SU-DHL-6 (cell line): ENCODE measurements around the gene ANKZF1.
A peak's percentile ranks its signal among the peaks of the same experiment; 100 is the strongest.

ENCODE experiments used
- H2AFZ ChIP-seq: fragments of 200-600 bp; sonication (generic); 2 replicates; pipeline ENCODE4 v1.6.1; 2014; ENCODE audit warnings: low read depth, mild to moderate bottlenecking, moderate library complexity, mixed read lengths, antibody characterized with exemption, low read length; ENCODE audit not compliant: severe bottlenecking
- H3F3A ChIP-seq: fragments of 200-600 bp; shearing (Covaris generic); 2 replicates; pipeline ENCODE4 v1.6.0; 2016; ENCODE audit warnings: antibody characterized with exemption, mild to moderate bottlenecking; ENCODE audit not compliant: insufficient read depth
- H3K27ac ChIP-seq: fragments of 200-600 bp; sonication (generic); 2 replicates; pipeline ENCODE4 v1.5.1; 2016; ENCODE audit warnings: low read depth, mild to moderate bottlenecking, low read length, moderate library complexity, mixed read lengths
- H3K27me3 ChIP-seq: fragments of 200-600 bp; sonication (generic), shearing (Covaris generic); 2 replicates; pipeline ENCODE4 v1.6.0; 2014; ENCODE audit warnings: mild to moderate bottlenecking, low read length
- H3K36me3 ChIP-seq: fragments of 200-600 bp; sonication (generic); 2 replicates; pipeline ENCODE4 v1.6.1; 2014; ENCODE audit warnings: mild to moderate bottlenecking, low read length, mixed read lengths
- H3K4me2 ChIP-seq: fragments of 300-600, 200-600 bp; shearing (Covaris generic), sonication (generic); 2 replicates; pipeline ENCODE4 v1.6.0; 2014; ENCODE audit warnings: low read length, low read depth, mild to moderate bottlenecking; ENCODE audit not compliant: poor library complexity, severe bottlenecking
- H3K4me3 ChIP-seq: fragments of 200-600 bp; sonication (generic); 2 replicates; pipeline ENCODE4 v1.5.1; 2014; ENCODE audit warnings: antibody characterized with exemption, low read length, mild to moderate bottlenecking, mixed read lengths; ENCODE audit not compliant: insufficient read depth, poor library complexity, severe bottlenecking
- H3K79me2 ChIP-seq: fragments of 200-600 bp; sonication (generic); 2 replicates; pipeline ENCODE4 v1.6.1; 2014; ENCODE audit warnings: mild to moderate bottlenecking, low read length, moderate library complexity; ENCODE audit not compliant: insufficient read depth
- H3K9ac ChIP-seq: fragments of 200-600 bp; sonication (generic); 2 replicates; pipeline ENCODE4 v1.7.0; 2014; ENCODE audit warnings: mild to moderate bottlenecking, low read length
- H3K9me2 ChIP-seq: fragments of 200-600 bp; sonication (generic); replicated peaks from 2 replicates; pipeline ENCODE4 v1.6.1; 2014; ENCODE audit warnings: low read length; ENCODE audit not compliant: insufficient read depth
- H3K9me3 ChIP-seq: fragments of 200-600 bp; sonication (generic); 2 replicates; pipeline ENCODE4 v1.6.1; 2014; ENCODE audit warnings: low read length, mixed read lengths; ENCODE audit not compliant: insufficient read depth
- H4K20me1 ChIP-seq: fragments of 200-600 bp; sonication (generic); 2 replicates; pipeline ENCODE4 v1.6.1; 2014; ENCODE audit warnings: low read depth, mild to moderate bottlenecking, antibody characterized with exemption, low read length, moderate library complexity, mixed read lengths
- EZH2phosphoT487 ChIP-seq: fragments of 200-600 bp; sonication (generic), shearing (Covaris generic); conservative IDR thresholded peaks from 2 replicates; pipeline ENCODE4 v1.6.1; 2018; ENCODE audit warnings: mild to moderate bottlenecking, antibody characterized with exemption, low read length, moderate library complexity, mixed read lengths
- TF ChIP-seq, protein P1 (sequence below): fragments of 200-600 bp; sonication (generic); IDR thresholded peaks from one replicate; pipeline ENCODE4 v1.5.1; 2017; ENCODE audit warnings: antibody characterized with exemption, mild to moderate bottlenecking, low read length, moderate library complexity; ENCODE audit not compliant: insufficient read depth, poor library complexity, severe bottlenecking

ANKZF1 gene, protein sequence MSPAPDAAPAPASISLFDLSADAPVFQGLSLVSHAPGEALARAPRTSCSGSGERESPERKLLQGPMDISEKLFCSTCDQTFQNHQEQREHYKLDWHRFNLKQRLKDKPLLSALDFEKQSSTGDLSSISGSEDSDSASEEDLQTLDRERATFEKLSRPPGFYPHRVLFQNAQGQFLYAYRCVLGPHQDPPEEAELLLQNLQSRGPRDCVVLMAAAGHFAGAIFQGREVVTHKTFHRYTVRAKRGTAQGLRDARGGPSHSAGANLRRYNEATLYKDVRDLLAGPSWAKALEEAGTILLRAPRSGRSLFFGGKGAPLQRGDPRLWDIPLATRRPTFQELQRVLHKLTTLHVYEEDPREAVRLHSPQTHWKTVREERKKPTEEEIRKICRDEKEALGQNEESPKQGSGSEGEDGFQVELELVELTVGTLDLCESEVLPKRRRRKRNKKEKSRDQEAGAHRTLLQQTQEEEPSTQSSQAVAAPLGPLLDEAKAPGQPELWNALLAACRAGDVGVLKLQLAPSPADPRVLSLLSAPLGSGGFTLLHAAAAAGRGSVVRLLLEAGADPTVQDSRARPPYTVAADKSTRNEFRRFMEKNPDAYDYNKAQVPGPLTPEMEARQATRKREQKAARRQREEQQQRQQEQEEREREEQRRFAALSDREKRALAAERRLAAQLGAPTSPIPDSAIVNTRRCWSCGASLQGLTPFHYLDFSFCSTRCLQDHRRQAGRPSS

DNA sequence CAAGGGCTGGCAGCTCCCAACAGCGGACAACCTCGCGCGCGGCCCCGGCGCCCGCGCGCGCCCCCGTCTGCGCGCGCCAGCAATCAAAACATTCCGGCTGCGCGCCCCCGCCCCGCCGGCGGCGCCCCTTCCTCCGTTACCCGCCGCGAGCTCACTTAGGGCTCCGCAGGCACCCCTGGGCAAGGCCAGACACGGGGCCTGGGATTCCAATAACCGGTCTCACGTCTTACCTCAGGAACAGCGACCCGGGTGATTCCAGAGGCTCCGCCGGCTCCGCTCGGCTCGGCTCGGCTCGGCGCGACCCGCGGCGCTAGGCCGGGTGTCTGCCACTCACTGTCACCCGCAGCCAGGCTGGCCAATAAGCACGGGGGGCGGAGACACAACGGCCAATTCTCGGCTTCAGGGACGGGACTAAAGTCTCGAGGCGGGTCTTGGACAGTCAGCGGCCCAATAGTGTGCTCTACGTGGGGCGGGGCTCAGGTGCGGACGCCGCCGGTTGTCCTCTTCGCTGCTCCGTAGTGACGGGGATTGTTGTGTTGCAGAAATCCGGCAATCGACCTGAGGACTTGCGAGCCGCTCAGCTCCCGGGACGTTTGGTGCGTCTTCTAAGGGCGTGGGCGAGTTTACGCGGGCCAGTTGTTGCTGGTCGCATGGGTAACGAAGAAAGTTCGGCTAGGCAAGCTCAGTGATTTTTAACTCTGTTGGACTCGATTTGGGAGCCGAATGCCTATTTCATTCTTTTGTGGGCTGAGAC is at the start of gene ANKZF1, which contains the start of gene ATG9A:
Gene ANKZF1, plus strand, starts transcription at position 502 of the 754 bp plus-strand sequence. CDS start 452 bp downstream, outside the sequence.
Gene ATG9A, minus strand, starts transcription at position 332 of the 754 bp plus-strand sequence. CDS start 1,612 bp downstream, outside the sequence.
- peak within 1 kb of the TSS; percentile 70 for H3K27ac ChIP-seq
- H3K4me3 ChIP-seq: peak within 1 kb of the TSS; percentile 97
- no peak for TF ChIP-seq EZH2phosphoT487
- TF ChIP-seq, protein P1, sequence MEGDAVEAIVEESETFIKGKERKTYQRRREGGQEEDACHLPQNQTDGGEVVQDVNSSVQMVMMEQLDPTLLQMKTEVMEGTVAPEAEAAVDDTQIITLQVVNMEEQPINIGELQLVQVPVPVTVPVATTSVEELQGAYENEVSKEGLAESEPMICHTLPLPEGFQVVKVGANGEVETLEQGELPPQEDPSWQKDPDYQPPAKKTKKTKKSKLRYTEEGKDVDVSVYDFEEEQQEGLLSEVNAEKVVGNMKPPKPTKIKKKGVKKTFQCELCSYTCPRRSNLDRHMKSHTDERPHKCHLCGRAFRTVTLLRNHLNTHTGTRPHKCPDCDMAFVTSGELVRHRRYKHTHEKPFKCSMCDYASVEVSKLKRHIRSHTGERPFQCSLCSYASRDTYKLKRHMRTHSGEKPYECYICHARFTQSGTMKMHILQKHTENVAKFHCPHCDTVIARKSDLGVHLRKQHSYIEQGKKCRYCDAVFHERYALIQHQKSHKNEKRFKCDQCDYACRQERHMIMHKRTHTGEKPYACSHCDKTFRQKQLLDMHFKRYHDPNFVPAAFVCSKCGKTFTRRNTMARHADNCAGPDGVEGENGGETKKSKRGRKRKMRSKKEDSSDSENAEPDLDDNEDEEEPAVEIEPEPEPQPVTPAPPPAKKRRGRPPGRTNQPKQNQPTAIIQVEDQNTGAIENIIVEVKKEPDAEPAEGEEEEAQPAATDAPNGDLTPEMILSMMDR: no peak
- H3K4me2 ChIP-seq: peak within 1 kb of the TSS; percentile 97
- no peaks in the 10 kb centered on the region for H4K20me1 ChIP-seq
- no peaks in the 10 kb centered on the region for H3F3A ChIP-seq
- 0 out of 2 replicates have a peak, but pooled peaks cover 7% of the 10 kb centered on the region for H3K36me3 ChIP-seq
- H3K27me3 ChIP-seq: no peaks in the 10 kb centered on the region
- no peaks in the 10 kb centered on the region for H3K9me3 ChIP-seq
- H3K79me2 ChIP-seq: peaks cover 33% of the 10 kb centered on the region
- peak within 1 kb of the TSS; percentile 55 for H2AFZ ChIP-seq
- peak within 1 kb of the TSS; percentile 76 for H3K9ac ChIP-seq
- H3K9me2 ChIP-seq: no peaks in the 10 kb centered on the region

DNA sequence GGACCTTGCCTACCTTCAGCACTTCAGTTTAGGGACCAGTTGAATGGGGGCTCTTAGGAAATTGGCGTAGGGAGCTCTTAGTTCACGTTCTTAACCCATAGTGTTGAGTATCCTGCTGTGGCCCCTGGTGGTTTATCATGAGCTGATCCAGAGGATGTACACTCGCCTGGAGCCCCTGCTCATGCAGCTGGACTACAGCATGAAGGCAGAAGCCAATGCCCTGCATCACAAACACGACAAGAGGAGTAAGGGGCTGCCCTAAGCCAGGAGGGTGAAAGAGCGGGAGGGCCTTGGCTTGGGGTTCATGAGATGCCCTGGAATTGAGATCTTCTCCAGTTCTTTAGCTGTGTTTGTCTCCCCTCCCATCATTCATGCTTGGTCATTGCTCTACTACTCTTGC is 48.6 kb upstream of the ANKZF1 start:
- Histone ChIP-seq H4K20me1 (no peaks in the 10 kb centered on the region), H3K27me3 (no peaks in the 10 kb centered on the region), H3K9ac (no peak overlapping the region), H3K79me2 (peaks cover 20% of the 10 kb centered on the region), H2AFZ (no peak overlapping the region), H3F3A (peaks cover 11% of the 10 kb centered on the region), H3K4me2 (no peak overlapping the region), H3K4me3 (no peak overlapping the region), H3K36me3 (no peaks in the 10 kb centered on the region), H3K27ac (no peak overlapping the region), H3K9me3 (no peaks in the 10 kb centered on the region), H3K9me2 (no peaks in the 10 kb centered on the region)
- no peak for TF ChIP-seq EZH2phosphoT487
- TF ChIP-seq, protein P1: no peak

DNA sequence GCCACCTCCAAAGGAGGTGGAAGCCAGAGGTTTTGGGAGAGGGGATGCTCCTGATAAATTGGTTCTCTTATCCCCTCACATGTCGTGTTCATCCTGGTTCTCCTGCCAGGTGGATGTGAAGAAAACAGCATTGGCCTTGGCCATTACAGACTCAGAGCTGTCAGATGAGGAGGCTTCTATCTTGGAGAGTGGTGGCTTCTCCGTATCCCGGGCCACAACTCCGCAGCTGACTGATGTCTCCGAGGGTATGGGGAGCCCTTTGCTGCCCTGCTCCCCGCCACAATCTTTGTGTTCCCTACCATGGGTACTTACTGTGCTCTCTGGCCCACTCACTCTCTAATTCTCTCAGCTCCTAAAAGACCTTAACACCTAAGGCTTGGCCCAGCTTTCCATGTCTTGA is 48.1 kb upstream of the ANKZF1 start:
- Histone ChIP-seq H3K9me3 (no peaks in the 10 kb centered on the region), H3K27me3 (no peaks in the 10 kb centered on the region), H3F3A (peaks cover 10% of the 10 kb centered on the region), H2AFZ (no peak overlapping the region), H3K9me2 (no peaks in the 10 kb centered on the region), H4K20me1 (no peaks in the 10 kb centered on the region), H3K4me2 (no peak overlapping the region), H3K4me3 (no peak overlapping the region), H3K27ac (no peak overlapping the region), H3K9ac (no peak overlapping the region), H3K36me3 (no peaks in the 10 kb centered on the region), H3K79me2 (peaks cover 20% of the 10 kb centered on the region)
- TF ChIP-seq, protein P1: no peak
- no peak for TF ChIP-seq EZH2phosphoT487
